Measurements from ENCODE around the gene TEX48.

GRCh38 chr9:114629563-114630090 is 52.4 kb downstream of the TEX48 start:
- TF ChIP-seq POLR2A (IDR thresholded peaks at IDR 0.05) (no peak), CTCF (IDR thresholded peaks at IDR 0.05) (no peak)

All from lower leg skin (tissue), 3 donors.